Amniotic epithelial cell (primary cell): ENCODE results near the gene TCF3.

Experiments
- DNase-seq: peaks from one replicate; pipeline ENCODE4 v3.0.0-alpha.2; 2010; ENCODE audit warnings: low read depth

TCF3 gene

DNA sequence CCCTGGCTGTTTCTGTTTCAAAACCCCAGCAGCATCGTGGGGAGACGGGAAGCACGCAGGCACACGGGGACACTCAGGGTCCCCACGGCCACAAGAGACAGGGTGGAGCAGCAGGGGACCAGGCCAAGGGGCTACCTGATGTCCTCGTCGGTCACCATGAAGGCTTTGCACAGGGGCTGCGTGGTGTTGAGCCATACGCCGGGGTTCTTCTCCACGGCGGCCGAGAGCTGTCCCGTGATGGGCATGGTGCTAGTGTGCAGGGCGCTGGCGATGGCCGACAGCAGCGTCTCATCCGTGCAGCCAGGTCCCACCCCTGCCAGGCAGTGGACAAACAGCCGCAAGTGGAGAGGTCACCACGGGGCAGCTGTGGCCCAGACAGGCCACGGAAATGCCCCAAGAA, 71.5 kb downstream of the TCF3 start:
- no peak for DNase-seq

DNA sequence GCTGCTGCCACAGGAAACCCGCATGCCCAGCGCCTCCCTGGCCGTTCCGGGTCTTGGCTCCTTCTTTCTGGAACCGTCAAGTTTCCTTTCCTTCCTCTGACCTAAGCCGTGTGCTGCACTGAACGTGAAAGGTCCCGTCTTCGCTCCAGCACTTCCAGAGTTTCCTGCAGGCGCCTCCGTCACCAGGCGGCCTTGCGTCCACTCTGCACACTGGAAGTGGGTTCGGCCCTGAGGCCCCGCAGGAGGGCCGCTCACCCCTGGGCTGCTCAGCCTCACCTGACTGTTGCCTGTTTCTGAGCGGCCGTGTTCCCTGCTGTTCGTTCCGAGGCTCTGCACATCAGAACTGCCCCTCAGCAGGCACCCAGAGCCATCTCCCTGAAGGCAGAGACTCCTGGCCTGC, 72.0 kb downstream of the TCF3 start:
- DNase-seq = no peak

GRCh38 chr19:1579222-1579621, 73.2 kb downstream of the TCF3 start:
- no peak for DNase-seq

DNA sequence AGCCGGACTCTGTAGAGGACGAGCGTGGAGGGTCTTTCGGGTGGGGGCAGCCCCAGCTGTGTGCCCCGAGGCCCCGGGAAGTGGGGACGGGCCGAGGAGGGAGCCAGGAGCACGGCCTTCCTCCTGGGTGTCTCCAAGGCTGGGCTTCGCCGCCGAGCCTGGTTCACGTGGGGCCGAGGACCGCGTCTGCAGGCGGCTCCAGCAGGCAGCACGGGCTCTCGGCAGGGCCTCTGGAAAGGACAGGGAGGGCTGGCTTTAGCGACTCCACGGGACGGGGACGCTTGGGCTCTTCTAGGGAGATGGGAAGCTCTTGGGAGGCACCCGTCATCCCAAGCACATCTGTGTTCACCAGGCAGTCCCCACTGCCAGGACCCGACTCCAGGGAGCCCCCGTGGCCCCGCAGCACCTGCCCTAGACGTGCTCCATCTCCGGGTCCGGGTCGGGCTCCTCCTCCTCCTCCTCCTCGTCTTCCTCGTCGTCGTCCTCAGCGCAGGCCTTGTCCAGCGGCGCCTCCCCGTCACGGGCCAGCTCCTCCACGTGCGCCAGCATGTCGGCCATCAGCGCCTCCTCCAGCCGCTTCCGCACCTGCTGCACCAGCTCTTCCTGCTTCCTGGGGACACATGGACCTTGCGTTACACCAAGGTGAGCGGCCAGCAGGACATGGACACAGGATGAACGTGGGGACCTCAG, 74.3 kb downstream of the TCF3 start:
- no peak for DNase-seq

- no peak for DNase-seq
These were observed 75.1 kb downstream of the TCF3 start for GRCh38 chr19:1577090-1577928.

GRCh38 chr19:1576242-1577089, 75.9 kb downstream of the TCF3 start:
- no peak for DNase-seq

GRCh38 chr19:1575323-1576241, 76.8 kb downstream of the TCF3 start:
- no peak for DNase-seq

DNA sequence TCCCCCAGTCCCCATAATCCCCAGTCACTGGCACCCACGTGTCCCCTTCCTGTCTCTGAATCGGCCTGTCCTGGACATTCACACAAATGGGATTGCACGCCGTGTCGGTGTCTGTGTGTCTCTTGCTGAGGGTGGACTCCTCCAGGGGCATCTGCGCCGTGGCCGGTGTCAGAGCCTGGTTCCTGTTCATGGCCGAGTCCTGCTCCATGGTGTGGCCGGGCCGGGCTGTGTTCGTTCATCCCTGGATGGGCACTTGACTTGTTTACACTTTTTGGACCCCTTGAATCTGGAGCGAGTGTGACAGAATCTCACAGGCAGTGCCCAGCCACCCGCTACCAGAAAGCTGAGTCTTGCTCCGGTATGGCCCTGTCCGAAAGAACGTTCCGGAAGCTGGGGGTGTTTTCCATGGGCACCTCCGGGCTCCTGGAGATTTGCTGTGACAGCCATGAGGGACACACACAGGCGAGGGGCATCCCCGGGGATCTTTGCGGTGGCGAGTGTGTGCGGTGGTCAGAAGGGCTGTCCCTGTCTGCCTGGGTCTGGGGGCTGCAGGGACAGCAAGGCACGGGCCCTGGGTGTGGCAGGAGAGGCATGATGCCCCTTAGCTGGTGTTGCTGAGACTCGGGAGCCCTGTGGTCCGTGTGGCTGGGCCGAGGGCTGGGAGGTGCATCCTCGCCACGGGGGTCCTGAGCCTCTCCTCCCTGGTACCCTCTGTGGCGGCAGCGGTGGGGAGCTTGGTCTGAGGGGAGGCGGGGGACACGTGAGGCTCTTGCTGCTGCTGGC, 77.9 kb downstream of the TCF3 start:
- no peak for DNase-seq

DNA sequence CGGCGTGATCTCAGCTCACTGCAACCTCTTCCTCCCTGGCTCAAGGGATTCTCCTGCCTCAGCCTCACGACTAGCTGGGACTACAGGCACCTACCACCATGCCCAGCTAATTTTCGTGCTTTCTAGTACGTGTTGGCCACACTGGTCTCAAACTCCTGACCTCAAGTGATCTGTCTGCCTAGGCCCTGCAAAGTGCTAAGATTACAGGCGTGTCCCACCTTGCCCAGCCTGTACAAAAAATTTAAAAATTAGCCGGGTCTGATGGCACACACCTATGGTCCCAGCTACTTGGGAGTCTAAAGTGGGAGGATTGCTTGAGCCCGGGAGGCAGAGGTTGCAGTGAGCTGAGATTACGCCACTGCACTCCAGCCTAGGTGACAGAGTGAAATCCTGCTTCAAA, 79.6 kb downstream of the TCF3 start:
- DNase-seq = no peak

GRCh38 chr19:1571358-1571757, 81.1 kb downstream of the TCF3 start:
- DNase-seq = no peak

- no peak for DNase-seq
These were observed 81.6 kb downstream of the TCF3 start for GRCh38 chr19:1570836-1571235.

GRCh38 chr19:1569997-1570396, 82.4 kb downstream of the TCF3 start:
- DNase-seq = no peak

GRCh38 chr19:1568320-1569019, 83.9 kb downstream of the TCF3 start, which contains the start of gene MEX3D:
TSS of gene MEX3D (minus strand) at chr19:1568325. CDS start at chr19:1568058, 267 bp downstream.
- DNase-seq = peak; percentile 22

DNA sequence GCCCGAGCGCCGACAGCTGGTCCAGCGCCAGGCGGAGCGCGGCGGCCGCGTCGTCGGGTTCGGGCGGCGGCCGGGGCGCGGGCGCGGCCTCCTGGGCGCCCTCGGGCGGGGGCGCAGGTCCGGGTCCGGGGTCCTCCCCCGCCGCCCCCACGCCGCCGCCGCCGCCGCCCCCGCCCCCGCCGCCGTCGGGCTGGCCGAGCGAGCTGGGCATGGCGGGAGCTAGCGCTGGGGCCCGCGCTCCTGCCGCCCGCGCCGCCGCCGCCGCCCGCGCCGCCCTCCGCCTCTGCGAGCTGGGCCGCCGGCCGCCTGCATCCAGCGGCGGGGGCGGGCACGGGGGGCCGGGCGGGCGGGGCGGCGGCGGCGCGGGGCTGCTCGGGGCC, 84.6 kb downstream of the TCF3 start:
- no peak for DNase-seq

- peak; percentile 24 for DNase-seq
These were observed 85.1 kb downstream of the TCF3 start for GRCh38 chr19:1567116-1567847.

DNA sequence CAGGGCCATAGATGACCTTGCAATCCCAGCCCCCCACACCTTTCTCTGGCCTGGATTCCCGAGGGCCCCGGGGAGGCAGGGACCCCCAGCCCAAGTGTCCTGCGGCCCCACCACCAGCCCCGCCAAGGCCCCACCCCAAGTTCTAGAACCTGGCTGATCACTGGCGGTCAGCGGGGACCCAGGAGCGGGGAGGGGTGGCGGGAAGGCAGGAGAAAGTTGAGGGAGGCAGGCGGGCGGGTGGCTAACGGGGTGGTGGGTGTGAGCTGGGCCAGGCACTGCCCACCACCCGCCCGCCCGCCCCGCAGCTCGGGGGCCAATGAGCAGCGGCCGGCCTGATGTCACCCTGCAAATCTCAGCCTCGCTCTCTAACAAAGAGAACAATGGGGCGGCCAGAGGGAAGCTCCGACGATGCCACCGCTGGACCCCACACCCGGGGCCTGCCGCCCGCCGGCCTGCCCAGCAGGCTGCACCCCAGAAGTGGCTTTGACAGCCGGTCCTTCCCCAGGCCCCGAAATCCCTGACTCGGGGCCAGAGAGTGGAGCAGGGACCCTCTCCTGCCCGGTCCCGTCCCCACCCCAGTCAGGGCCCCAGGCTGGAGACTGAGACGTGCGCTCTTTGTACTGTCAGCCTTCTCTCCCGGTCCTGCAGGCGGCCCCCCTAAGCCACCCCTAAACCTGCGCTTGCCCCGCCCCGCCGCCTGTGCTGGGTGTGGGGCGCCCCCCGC, 85.9 kb downstream of the TCF3 start:
- peak; percentile 77 for DNase-seq

DNA sequence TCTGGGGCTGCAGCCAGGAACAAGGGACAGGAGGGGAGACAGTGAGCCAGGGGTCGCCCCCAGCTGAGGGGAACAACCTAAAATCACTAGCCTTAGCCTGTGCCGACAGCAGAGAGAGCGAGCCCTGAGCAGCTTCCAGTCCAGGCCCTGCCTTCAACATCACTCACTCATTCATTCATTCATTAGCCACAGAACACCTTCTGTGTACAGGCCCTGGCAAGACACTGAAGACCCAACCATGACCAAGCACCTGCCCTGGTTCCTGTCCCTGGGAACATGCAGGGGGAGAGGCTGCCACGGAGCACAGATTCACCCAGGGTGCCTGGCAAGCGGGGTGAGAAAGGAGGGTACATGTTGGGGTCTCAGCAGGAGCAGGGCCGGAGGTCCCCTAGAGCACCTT, 89.2 kb downstream of the TCF3 start:
- no peak for DNase-seq

DNA sequence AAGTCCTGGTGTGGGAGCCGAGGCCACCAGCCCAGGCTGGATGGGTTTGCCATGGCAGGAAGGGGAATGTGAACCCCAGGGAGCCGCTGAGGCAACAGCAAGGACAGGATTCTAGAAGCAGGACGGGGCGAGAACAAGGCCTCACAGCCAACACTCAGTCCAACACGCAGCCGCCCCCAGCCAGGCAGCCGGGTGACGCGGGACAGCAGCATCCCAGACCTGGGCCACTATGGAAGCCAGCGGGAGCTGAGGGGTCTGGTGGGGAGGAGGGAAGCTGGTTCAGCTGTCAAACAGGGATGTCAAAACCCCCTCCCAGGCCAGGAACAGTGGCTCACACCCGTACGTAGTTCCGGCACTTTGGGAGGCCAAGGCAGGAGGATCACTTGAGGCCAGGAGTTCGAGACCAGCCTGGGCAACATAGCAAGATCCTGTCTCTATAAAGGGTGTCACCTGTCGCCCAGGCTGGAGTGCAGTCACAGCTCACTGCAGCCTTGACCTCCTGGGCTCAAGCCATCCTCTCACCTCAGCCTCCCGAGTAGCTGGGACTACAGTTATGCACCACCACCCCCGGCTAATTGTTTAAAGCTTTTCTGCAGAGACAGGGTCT, 91.1 kb downstream of the TCF3 start:
- DNase-seq = no peak
